NCI-H1417 treated with DMSO at 0.1 percent for 48 hours (cell line): Measurements from ENCODE around the gene COPRS.

Experiments
- DNase-seq: peaks from one replicate; lab custom pipeline; 2025; lab: John Stamatoyannopoulos, UW

The COPRS gene

GRCh38 chr17:31807846-31808245, 51.2 kb downstream of the COPRS start:
- DNase-seq = no peak

DNA sequence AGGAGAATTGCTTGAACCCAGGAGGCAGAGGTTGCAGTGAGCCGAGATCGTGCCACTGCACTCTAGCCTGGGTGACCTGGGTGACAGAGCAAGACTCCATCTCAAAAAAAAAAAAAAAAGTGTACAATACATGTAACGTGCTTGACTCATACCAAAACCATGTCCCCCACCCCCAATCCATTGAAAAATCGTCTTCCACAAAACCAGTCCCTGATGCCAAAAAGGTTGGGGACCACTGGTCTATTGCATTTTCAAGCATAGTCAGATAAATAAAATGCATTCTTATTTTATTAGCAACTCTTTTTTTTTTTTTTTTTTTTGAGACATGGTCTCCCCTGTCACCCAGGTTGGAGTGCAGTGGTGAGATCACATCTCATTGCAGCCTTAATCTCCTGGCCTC, 52.1 kb downstream of the COPRS start:
- no peak for DNase-seq

DNA sequence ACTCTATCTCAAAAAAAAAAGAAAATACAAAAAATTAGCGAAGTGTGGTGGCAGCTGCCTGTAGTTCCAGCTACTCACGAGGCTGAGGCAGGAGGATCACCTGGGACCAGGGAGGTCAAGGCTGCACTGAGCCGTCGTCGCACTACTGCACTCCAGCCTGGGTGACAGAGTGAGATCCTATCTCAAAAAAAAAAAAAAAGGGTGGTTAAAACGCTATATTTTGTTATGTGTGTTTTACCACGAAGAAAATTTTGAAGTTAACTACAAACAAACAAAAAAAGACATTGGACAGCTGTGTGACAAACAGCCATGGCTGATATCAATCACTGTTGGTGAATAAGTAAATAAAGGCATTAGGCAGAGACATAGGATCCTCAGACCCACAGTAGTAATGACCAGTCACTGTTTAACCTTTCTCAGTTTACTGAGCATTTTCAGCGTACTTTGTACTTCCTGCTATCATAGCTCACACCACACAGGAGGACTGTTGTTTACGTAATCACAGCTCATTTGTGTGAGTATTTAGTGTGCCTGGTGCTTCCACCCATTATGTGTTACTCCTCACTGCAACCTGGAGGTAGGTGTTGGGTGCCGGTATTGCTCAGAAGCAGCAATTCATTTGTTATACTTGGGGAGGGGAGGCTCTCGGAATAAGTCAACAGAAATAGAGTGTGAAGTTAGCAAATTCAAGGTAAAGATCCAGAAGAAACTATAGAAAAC, 55.4 kb downstream of the COPRS start:
- DNase-seq = no peak

DNA sequence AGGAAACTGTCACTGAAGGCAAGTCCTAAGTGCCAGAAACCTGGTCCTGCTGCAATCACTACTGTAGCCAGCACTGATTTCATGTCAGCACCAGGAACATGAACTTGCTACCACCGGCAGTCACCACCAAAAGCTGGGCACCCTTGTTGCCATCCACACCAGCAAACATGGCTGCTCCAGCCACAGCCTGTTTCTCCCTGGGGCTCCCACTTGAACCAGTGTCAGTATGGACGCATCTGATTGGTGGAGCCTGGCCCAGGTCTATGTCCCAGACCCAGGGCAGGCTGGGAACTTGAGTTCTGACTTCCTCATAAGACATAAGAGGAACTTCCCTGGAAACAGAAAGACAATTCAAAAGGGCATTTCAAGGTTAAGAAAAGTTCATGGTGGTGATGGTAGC, 56.5 kb downstream of the COPRS start:
- DNase-seq = no peak
